Mucosa of rectum (tissue), 2 donors: ENCODE data around the gene SGMS2.

ENCODE experiments used
- H3K27ac ChIP-seq, 2 donors: one replicate each; pipeline ENCODE4 v1.7.0; 2013; ENCODE audit warnings: inconsistent platforms in 2 of 2, low read depth in 2 of 2, low read length in 2 of 2
- H3K27me3 ChIP-seq, 2 donors: one replicate each; pipeline ENCODE4 v1.7.0; 2013; ENCODE audit warnings: low read length in 2 of 2; ENCODE audit not compliant: control insufficient read depth in 2 of 2, insufficient read depth in 2 of 2
- H3K36me3 ChIP-seq, 2 donors: one replicate each; pipeline ENCODE4 v1.7.0; 2013; ENCODE audit warnings: low read length in 2 of 2; ENCODE audit not compliant: control insufficient read depth in 2 of 2, insufficient read depth in 2 of 2
- H3K4me1 ChIP-seq, 2 donors: one replicate each; pipeline ENCODE4 v1.7.0; 2013; ENCODE audit warnings: low read length in 2 of 2, mild to moderate bottlenecking in 1 of 2; ENCODE audit not compliant: control insufficient read depth in 2 of 2, insufficient read depth in 2 of 2
- H3K4me3 ChIP-seq, 2 donors: one replicate each; pipeline ENCODE4 v1.7.0; 2013; ENCODE audit warnings: low read length in 2 of 2
- H3K9ac ChIP-seq, 2 donors: one replicate each; pipeline ENCODE4 v1.7.0; 2013; ENCODE audit warnings: low read length in 2 of 2, low read depth in 1 of 2, mild to moderate bottlenecking in 1 of 2
- H3K9me3 ChIP-seq, 2 donors: one replicate each; pipeline ENCODE4 v1.7.0; 2013; ENCODE audit warnings: low read length in 2 of 2; ENCODE audit not compliant: control insufficient read depth in 2 of 2
- donor health status: healthy.
- donor health status: Normal muscosa, but diverticular disease.

The SGMS2 gene

DNA sequence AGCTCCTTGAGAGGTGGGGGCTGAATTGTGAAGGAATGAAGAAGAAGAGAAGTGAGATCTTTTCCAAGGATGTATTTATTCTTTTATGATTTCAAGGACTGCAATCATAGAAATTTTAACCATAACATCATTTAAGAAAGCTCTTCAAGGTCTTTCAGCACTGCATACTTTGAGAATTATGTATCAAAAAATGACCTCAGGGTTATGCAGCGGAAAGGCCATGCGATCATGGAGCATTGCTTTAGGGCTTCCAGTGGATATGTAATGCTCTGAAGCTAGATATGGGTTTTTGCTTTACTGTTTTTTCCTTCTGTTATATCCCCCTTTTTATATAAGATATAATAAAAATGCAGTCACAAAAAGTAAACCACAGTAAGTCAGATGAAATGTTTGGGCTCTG is 38.7 kb downstream of the SGMS2 start:
- Histone ChIP-seq H3K36me3 (no peaks in the 10 kb centered on the region), H3K27me3 (no peaks in the 10 kb centered on the region), H3K4me1 (peaks cover 0 to 13% of the 10 kb centered on the region in 2 donors), H3K27ac (peak overlapping the region in 1 of 2 donors; percentile 36), H3K4me3 (no peak overlapping the region), H3K9me3 (no peaks in the 10 kb centered on the region), H3K9ac (no peak overlapping the region)

DNA sequence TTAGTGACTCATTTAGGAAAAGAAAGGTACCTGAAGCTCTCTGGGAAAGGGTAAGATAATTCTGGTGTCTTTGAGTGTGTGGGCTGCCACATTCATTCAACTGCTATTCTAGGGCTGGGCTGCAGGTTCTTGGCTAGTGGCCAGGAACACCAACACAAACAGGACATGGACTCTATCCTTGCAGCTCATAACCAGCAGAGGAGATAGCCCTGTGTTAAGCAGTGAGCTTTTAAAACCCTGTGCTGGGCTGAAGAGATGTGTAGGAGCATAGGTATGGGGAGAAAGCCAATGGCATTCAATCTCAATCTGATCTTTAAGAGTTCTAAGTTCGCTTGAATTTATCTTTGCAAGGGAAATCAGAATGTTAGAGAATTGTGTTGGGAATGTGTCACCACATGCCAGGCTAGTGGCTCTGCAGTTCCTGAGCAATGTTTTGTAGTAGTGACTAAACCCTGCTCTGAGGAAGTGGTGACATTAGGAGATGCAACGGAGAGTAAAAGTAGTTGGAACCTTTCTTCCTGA is 39.2 kb downstream of the SGMS2 start:
- Histone ChIP-seq H3K9me3 (no peaks in the 10 kb centered on the region), H3K9ac (no peak overlapping the region), H3K27ac (peak overlapping the region; percentile 1 to 52), H3K4me3 (peak overlapping the region in 1 of 2 donors; percentile 36), H3K36me3 (no peaks in the 10 kb centered on the region), H3K4me1 (peaks cover 0 to 13% of the 10 kb centered on the region in 2 donors), H3K27me3 (no peaks in the 10 kb centered on the region)

DNA sequence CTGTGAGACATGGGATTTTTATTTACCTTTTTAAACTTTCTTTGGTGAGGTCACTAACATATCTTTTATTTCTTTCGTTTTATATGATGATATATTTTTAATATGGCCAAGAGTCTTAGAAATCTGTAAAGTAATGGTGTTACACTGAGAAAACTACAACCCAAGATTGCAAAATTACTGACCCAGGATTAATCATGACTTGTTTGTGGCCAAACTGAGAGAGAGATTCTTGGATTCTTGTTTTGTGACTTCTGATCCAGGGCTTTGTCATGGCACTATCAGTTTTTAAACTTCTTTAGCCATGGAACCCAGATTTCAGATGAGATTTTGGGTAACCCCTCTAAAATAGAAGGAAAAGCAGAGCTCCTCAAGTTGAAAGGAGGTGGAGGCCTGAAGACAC is 42.0 kb downstream of the SGMS2 start:
- H3K27me3 ChIP-seq, result no peaks in the 10 kb centered on the region
- H3K4me3 ChIP-seq, result no peak overlapping the region
- no peak overlapping the region for H3K27ac ChIP-seq
- peaks cover 2 to 19% of the 10 kb centered on the region in 2 donors for H3K4me1 ChIP-seq
- no peaks in the 10 kb centered on the region for H3K9me3 ChIP-seq
- no peak overlapping the region for H3K9ac ChIP-seq
- H3K36me3 ChIP-seq, result no peaks in the 10 kb centered on the region

DNA sequence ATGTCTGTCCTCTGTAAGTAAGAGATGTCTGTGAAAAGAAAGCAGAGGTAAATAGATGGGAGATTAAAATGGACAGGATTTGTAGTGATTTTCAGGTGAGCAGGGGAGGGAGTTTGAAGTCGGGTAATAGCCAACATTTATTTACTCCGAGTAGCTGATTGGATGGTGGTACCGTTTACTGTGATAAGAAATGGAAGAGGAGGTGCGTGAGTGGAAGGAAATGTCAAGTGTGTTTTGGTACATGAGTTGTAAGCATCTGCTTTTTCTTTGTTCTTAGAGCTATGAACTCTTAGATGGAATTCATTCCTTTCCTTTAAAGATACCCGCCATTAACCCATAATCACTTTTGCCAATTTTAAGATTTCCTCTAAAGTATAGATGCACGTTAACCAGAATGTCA is 45.5 kb downstream of the SGMS2 start:
- Histone ChIP-seq H3K4me1 (peaks cover 2 to 7% of the 10 kb centered on the region in 2 donors), H3K9ac (no peak overlapping the region), H3K36me3 (no peaks in the 10 kb centered on the region), H3K4me3 (no peak overlapping the region), H3K27ac (no peak overlapping the region), H3K27me3 (no peaks in the 10 kb centered on the region), H3K9me3 (no peaks in the 10 kb centered on the region)

DNA sequence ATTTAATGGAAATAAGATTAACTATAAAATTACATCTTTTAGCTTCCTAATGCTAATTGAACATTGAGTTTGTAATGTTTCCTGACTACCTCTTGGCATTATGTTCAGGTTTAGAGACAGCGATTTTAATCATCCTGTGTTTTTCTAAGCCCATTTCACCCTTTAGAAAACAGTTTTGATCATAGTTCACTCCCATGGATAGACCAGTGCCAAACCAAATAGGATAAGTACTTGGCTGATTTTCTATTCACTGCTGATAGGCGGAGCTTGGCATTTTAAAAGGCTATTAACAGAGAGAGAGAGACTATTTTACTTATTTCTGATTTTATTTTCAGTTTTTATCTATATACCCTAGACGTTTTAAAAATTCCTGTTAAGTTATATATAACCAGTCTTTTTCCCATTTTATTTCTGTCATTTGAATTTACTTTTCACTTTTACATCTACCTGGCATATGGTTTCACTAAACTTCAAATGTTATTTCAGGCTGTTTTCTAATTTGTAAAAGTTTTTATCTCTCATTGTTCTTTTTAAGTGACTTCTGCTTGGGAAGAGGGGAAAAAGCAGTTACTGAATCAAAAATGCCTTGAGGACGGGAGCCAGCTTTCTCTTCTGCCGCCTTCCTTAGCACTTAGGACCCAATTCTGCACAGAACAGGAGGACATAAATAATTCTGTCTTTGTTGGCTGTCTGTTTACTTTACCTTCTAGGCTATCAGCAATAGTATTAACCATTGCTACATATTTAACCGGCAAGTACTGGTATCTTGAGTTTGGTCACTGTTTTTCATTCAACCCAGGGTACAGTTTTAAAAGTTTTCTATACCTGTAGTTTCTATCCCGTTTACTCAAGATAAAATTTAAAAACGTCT is 46.4 kb downstream of the SGMS2 start:
- peak overlapping the region in 1 of 2 donors; percentile 9 for H3K4me3 ChIP-seq

DNA sequence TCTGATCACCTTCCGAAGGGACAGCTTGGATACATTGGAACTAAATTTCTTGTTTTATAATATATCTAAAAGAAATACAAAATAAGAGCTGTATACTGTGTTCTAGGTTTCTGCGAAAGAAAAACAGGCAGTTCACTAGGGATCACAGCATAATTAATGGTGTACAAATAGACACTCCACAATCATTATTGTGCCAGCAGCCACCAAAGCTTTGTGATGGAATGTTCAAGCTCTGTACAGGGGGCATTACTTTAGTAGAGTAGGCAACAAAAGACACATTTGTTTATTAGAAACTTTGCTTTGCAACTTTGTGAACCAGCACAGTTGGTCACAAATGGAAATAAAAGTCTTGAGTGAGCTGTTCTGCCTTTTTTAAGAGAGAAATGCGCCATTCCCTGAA is 49.3 kb downstream of the SGMS2 start:
- H3K9me3 ChIP-seq, result no peaks in the 10 kb centered on the region
- no peaks in the 10 kb centered on the region for H3K36me3 ChIP-seq
- H3K4me1 ChIP-seq, result peaks cover 6 to 11% of the 10 kb centered on the region in 2 donors

More for the DNA sequence above, 46.4 kb downstream of the SGMS2 start:
- no peak overlapping the region for H3K27ac ChIP-seq
- H3K9me3 ChIP-seq, result no peaks in the 10 kb centered on the region
- peaks cover 2 to 11% of the 10 kb centered on the region in 2 donors for H3K4me1 ChIP-seq
- H3K36me3 ChIP-seq, result no peaks in the 10 kb centered on the region
- no peaks in the 10 kb centered on the region for H3K27me3 ChIP-seq
- no peak overlapping the region for H3K9ac ChIP-seq

DNA sequence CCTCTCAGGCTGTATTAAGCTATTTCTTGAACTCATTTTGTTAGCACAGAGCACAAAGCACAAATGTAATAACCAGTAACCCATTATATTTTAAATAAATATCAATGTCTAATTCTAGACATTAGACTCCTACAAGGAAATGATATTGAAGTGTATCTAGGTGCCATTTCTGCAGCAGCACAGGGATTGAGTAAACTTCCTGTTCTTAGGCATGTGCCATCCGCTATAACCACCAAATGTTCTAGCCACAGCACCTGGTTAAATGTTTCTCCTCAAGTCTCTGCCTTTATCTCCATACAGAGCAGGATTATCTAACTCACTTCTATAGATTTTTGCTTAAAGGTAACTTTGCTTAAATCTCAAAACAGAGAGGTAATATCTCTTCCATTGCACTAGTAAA is 51.4 kb downstream of the SGMS2 start:
- no peak overlapping the region for H3K9ac ChIP-seq
- no peaks in the 10 kb centered on the region for H3K36me3 ChIP-seq
- H3K9me3 ChIP-seq, result no peaks in the 10 kb centered on the region
- H3K27me3 ChIP-seq, result no peaks in the 10 kb centered on the region
- no peak overlapping the region for H3K27ac ChIP-seq
- peaks cover 4 to 8% of the 10 kb centered on the region in 2 donors for H3K4me1 ChIP-seq
- H3K4me3 ChIP-seq, result no peak overlapping the region

More for the DNA sequence above, 49.3 kb downstream of the SGMS2 start:
- no peak overlapping the region for H3K9ac ChIP-seq
- no peaks in the 10 kb centered on the region for H3K27me3 ChIP-seq
- no peak overlapping the region for H3K27ac ChIP-seq
- no peak overlapping the region for H3K4me3 ChIP-seq

DNA sequence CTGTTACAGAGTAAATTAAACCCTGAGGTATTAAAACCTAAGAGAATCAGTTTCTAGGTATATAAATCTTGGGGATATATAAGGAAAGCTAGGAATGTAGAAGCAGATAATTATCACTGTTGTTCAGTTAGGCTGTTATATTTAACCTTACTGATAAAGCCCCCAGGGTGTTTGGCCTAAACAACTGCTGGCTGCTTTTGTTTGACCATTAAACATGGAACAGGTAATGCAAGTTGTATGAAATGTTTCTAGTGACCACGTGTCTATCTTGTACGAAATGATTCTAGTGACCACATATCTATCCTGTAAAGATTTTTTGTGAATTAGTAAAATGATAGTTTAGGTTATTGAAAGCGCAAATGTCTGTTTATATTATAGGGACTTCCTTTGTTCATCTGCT is 52.6 kb downstream of the SGMS2 start:
- H3K27ac ChIP-seq, result no peak overlapping the region
- no peak overlapping the region for H3K9ac ChIP-seq
- H3K4me3 ChIP-seq, result no peak overlapping the region
- H3K27me3 ChIP-seq, result no peaks in the 10 kb centered on the region
- H3K36me3 ChIP-seq, result no peaks in the 10 kb centered on the region
- peaks cover 4 to 5% of the 10 kb centered on the region in 2 donors for H3K4me1 ChIP-seq
- H3K9me3 ChIP-seq, result no peaks in the 10 kb centered on the region

DNA sequence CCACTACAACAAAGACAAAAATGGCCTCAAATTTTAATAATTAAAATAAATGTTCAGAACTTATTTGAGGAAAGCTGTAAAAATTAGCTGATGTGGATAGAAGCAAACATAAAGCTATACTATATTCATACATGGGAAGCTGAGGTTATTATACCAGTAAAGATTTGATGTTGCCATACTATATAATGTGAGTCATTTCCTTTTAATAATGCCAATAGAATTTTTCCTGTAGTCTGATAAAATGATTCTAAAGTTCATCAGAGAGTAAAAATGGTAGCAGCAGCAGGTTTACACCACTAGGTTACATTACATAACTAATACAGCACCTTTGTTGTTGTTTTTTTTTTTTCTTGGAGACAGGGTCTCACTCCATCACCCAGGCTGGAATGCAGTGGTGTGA is 61.1 kb downstream of the SGMS2 start:
- no peak overlapping the region for H3K27ac ChIP-seq
- H3K36me3 ChIP-seq, result peaks cover 0 to 3% of the 10 kb centered on the region in 2 donors
- no peaks in the 10 kb centered on the region for H3K27me3 ChIP-seq
- no peak overlapping the region for H3K9ac ChIP-seq
- no peaks in the 10 kb centered on the region for H3K4me1 ChIP-seq
- H3K4me3 ChIP-seq, result no peak overlapping the region
- H3K9me3 ChIP-seq, result no peaks in the 10 kb centered on the region

DNA sequence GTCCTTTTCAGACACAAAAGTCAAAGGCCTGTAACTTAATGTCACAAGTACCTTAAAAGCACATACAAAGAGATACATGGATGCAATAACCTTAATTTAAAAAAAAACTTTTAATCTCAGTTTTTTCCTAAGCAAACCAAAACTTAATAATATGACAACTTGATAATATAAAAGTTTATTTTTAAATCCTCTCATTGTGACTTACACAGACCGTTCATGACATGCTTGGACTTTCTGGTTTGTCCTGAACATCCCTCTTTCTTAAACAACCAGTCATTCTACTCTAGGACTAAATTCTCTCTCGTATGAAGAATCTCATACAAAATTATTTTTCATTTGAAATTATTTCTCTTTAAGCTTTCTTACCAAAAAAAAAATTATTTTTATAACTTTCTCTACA is 63.5 kb downstream of the SGMS2 start:
- Histone ChIP-seq H3K9me3 (no peaks in the 10 kb centered on the region), H3K27ac (no peak overlapping the region), H3K4me1 (no peaks in the 10 kb centered on the region), H3K9ac (no peak overlapping the region), H3K27me3 (no peaks in the 10 kb centered on the region), H3K4me3 (no peak overlapping the region), H3K36me3 (peaks cover 0 to 3% of the 10 kb centered on the region in 2 donors)
